ENCODE data around the gene ZNF398.

- TF ChIP-seq CTCF (IDR thresholded peaks at IDR 0.05; ENCODE audit: low read depth, low read length) (no peak), EZH2phosphoT487 (IDR thresholded peaks at IDR 0.05; ENCODE audit: low read depth) (no peak)
Measured at GRCh38 chr7:149232362-149232761, 85.1 kb downstream of the ZNF398 start.

Data from OCI-LY3 (cell line).